H1 (cell line): Measurements from ENCODE around the gene PSORS1C1. TPM values are rescaled to one million over a fixed set of nuclear protein-coding genes. Genes with fewer than 3 reads are reported as not detected.

ENCODE experiments used
- CTCF ChIA-PET: fragments of 300-600 bp; sonication (Branson Sonifier 250); formaldehyde crosslinking; loops from one replicate; lab custom pipeline; 2021; ENCODE audit not compliant: partially characterized antibody; lab: Charles Lee
- POLR2A ChIA-PET: fragments of 300-600 bp; sonication (Branson Sonifier 250); formaldehyde crosslinking; loops from one replicate; lab custom pipeline; 2021; ENCODE audit warnings: inconsistent platforms; ENCODE audit not compliant: partially characterized antibody; lab: Charles Lee
- DNase-seq, 2 experiments: peaks; one replicate each; pipeline versions ENCODE4 v3.0.0 to v3.0.0-alpha.2; 2010 to 2022; ENCODE audit warnings: low spot score in 2 of 2, low read depth in 1 of 2, mixed read lengths in 1 of 2
- FAIRE-seq: peaks from 2 replicates; lab custom pipeline; 2011; peaks lifted over from hg19 to GRCh38; lab: Jason Lieb, UNC
- H2AFZ ChIP-seq: 2 replicates; pipeline ENCODE4 v1.8.1; 2012; ENCODE audit warnings: low read length, inconsistent platforms
- H2AK5ac ChIP-seq: 2 replicates; pipeline ENCODE4 v1.6.1; 2013; ENCODE audit warnings: low read depth, low read length
- H2BK120ac ChIP-seq: replicated peaks from 2 replicates; pipeline ENCODE3; 2013; ENCODE audit warnings: low read depth, low read length, inconsistent platforms
- H2BK12ac ChIP-seq: 2 replicates; pipeline ENCODE4 v1.6.1; 2013; ENCODE audit warnings: low read depth, low read length
- H2BK15ac ChIP-seq: 2 replicates; pipeline ENCODE4 v1.6.1; 2013; ENCODE audit warnings: low read length
- H2BK20ac ChIP-seq: 2 replicates; pipeline ENCODE4 v1.6.1; 2013; ENCODE audit warnings: low read length
- H2BK5ac ChIP-seq: 2 replicates; pipeline ENCODE4 v1.6.1; 2013; ENCODE audit warnings: low read depth, low read length
- H3K14ac ChIP-seq: 2 replicates; pipeline ENCODE4 v1.6.1; 2013; ENCODE audit warnings: inconsistent platforms; ENCODE audit not compliant: insufficient read length
- H3K18ac ChIP-seq: 2 replicates; pipeline ENCODE4 v1.6.1; 2013; ENCODE audit warnings: low read length; ENCODE audit errors: extremely low read depth
- H3K23ac ChIP-seq: 2 replicates; pipeline ENCODE4 v1.6.1; 2013; ENCODE audit warnings: inconsistent platforms; ENCODE audit not compliant: insufficient read length
- H3K23me2 ChIP-seq: 2 replicates; pipeline ENCODE4 v1.6.1; 2013; ENCODE audit warnings: low read depth, low read length
- H3K27ac ChIP-seq: 2 replicates; pipeline ENCODE4 v1.6.1; 2011; ENCODE audit warnings: low read depth, low read length, inconsistent platforms
- H3K27me3 ChIP-seq, 4 experiments: replicated peaks in 1 of 4; 1 replicate in 1 of 4; 2 replicates in 3 of 4; pipeline versions ENCODE4 v1.6.1 to v1.8.1; 2011 to 2013; ENCODE audit warnings: low read length in 3 of 4, mild to moderate bottlenecking in 3 of 4, inconsistent platforms in 2 of 4, mixed read lengths in 2 of 4, moderate library complexity in 1 of 4; ENCODE audit not compliant: control insufficient read depth in 3 of 4, insufficient read depth in 3 of 4; ENCODE audit errors: extremely low read depth in 1 of 4
- H3K36me3 ChIP-seq, 4 experiments: 2 replicates each; pipeline versions ENCODE4 v1.6.1 to v1.8.1; 2011 to 2013; ENCODE audit warnings: mild to moderate bottlenecking in 4 of 4, low read length in 3 of 4, moderate library complexity in 2 of 4, control low read depth in 1 of 4, inconsistent platforms in 1 of 4; ENCODE audit not compliant: insufficient read depth in 4 of 4, control insufficient read depth in 2 of 4
- H3K4ac ChIP-seq: replicated peaks from 2 replicates; pipeline ENCODE3; 2013; ENCODE audit warnings: low read length, low read depth, mixed read lengths, inconsistent platforms; ENCODE audit not compliant: insufficient read length
- H3K4me1 ChIP-seq, 4 experiments: replicated peaks in 1 of 4; 1 replicate in 1 of 4; 2 replicates in 3 of 4; pipeline versions ENCODE4 v1.6.1 to v1.8.1; 2011 to 2013; ENCODE audit warnings: low read length in 3 of 4, inconsistent platforms in 2 of 4, mixed read lengths in 1 of 4; ENCODE audit not compliant: insufficient read depth in 4 of 4, control insufficient read depth in 3 of 4
- H3K4me2 ChIP-seq, 2 experiments: 2 replicates each; pipeline versions ENCODE4 v1.6.1 to v1.8.1; 2011 to 2013; ENCODE audit warnings: low read depth in 2 of 2, low read length in 2 of 2, control low read depth in 1 of 2, inconsistent platforms in 1 of 2, mild to moderate bottlenecking in 1 of 2; ENCODE audit not compliant: insufficient read depth in 1 of 2
- H3K4me3 ChIP-seq, 4 experiments: fragments of 200-600, 300-600 bp in 1 of 4; sonication (generic), shearing (Covaris generic), sonication (Bioruptor Twin) in 1 of 4; 2 replicates each; pipeline versions ENCODE4 v1.5.1 to v1.8.1; 2011 to 2016; ENCODE audit warnings: low read length in 4 of 4, low read depth in 3 of 4, control low read depth in 2 of 4, inconsistent platforms in 2 of 4, mild to moderate bottlenecking in 2 of 4, mixed read lengths in 1 of 4, moderate library complexity in 1 of 4; ENCODE audit not compliant: insufficient read depth in 2 of 4; ENCODE audit errors: extremely low read depth in 1 of 4
- H3K56ac ChIP-seq: replicated peaks from 2 replicates; pipeline ENCODE3; 2013; ENCODE audit warnings: low read depth, mild to moderate bottlenecking, mixed read lengths, low read length, inconsistent platforms; ENCODE audit not compliant: insufficient read length
- H3K79me1 ChIP-seq: 2 replicates; pipeline ENCODE4 v1.6.1; 2013; ENCODE audit warnings: low read depth, low read length, control low read depth
- H3K79me2 ChIP-seq, 2 experiments: 2 replicates each; pipeline versions ENCODE4 v1.6.1 to v1.8.1; 2012 to 2013; ENCODE audit warnings: low read length in 2 of 2, mild to moderate bottlenecking in 2 of 2, inconsistent platforms in 1 of 2; ENCODE audit not compliant: insufficient read depth in 2 of 2, control insufficient read depth in 1 of 2
- H3K9ac ChIP-seq, 4 experiments: replicated peaks in 1 of 4; 1 replicate in 1 of 4; 2 replicates in 3 of 4; pipeline versions ENCODE4 v1.6.1 to v1.8.1; 2011 to 2013; ENCODE audit warnings: low read depth in 3 of 4, low read length in 3 of 4, control low read depth in 2 of 4, mild to moderate bottlenecking in 2 of 4, moderate library complexity in 2 of 4, inconsistent platforms in 1 of 4; ENCODE audit errors: extremely low read depth in 1 of 4
- H3K9me3 ChIP-seq, 2 experiments: 2 replicates each; pipeline versions ENCODE4 v1.6.1 to v1.8.1; 2012 to 2013; ENCODE audit warnings: mild to moderate bottlenecking in 2 of 2, moderate library complexity in 2 of 2, control low read depth in 1 of 2, inconsistent platforms in 1 of 2, low read depth in 1 of 2, low read length in 1 of 2, mixed read lengths in 1 of 2; ENCODE audit not compliant: insufficient read depth in 2 of 2
- H4K20me1 ChIP-seq, 2 experiments: replicated peaks in 1 of 2; 2 replicates each; pipeline versions ENCODE3 to v1.8.1; 2011 to 2013; ENCODE audit warnings: inconsistent platforms in 2 of 2, low read length in 2 of 2, mild to moderate bottlenecking in 1 of 2; ENCODE audit not compliant: insufficient read depth in 2 of 2, control insufficient read depth in 1 of 2
- H4K5ac ChIP-seq: 2 replicates; pipeline ENCODE4 v1.6.1; 2013; ENCODE audit warnings: low read length, low read depth, mixed read lengths, inconsistent platforms; ENCODE audit not compliant: insufficient read length
- H4K8ac ChIP-seq: 2 replicates; pipeline ENCODE4 v1.8.0; 2013; ENCODE audit warnings: mild to moderate bottlenecking, moderate library complexity, low read length, inconsistent platforms; ENCODE audit not compliant: insufficient read depth; ENCODE audit errors: extremely low read depth
- H4K91ac ChIP-seq: replicated peaks from 2 replicates; pipeline ENCODE3; 2013; ENCODE audit warnings: low read length, mixed read lengths, inconsistent platforms; ENCODE audit not compliant: insufficient read length
- BACH1 ChIP-seq: IDR thresholded peaks from 2 replicates; pipeline ENCODE4 v1.6.1; 2012; ENCODE audit warnings: low read length, improper control_type of control experiment
- CEBPB ChIP-seq: IDR thresholded peaks from 2 replicates; pipeline ENCODE4 v1.6.1; 2012; ENCODE audit warnings: low read depth, low read length
- GTF2F1 ChIP-seq: IDR thresholded peaks from 2 replicates; pipeline ENCODE4 v1.6.1; 2012; ENCODE audit warnings: low read depth, low read length, improper control_type of control experiment, borderline replicate concordance
- KDM4A ChIP-seq: IDR thresholded peaks from one replicate; pipeline ENCODE4 v1.7.1; 2012; ENCODE audit warnings: low read depth, mild to moderate bottlenecking, moderate library complexity, low read length, inconsistent platforms; ENCODE audit not compliant: severe bottlenecking
- POLR2A ChIP-seq, 2 experiments: IDR thresholded peaks; 1 replicate in 1 of 2; 2 replicates in 1 of 2; pipeline ENCODE4 v1.6.1; 2011; ENCODE audit warnings: low read depth in 2 of 2, low read length in 2 of 2, mild to moderate bottlenecking in 2 of 2; ENCODE audit errors: control extremely low read depth in 1 of 2
- POU5F1 ChIP-seq: IDR thresholded peaks from 2 replicates; pipeline ENCODE4 v1.6.1; 2011; ENCODE audit warnings: low read depth, mild to moderate bottlenecking, low read length, moderate library complexity
- RBBP5 ChIP-seq: IDR thresholded peaks from 2 replicates; pipeline ENCODE4 v1.7.1; 2012; ENCODE audit warnings: low read depth, mild to moderate bottlenecking, inconsistent platforms, low read length, moderate library complexity, borderline replicate concordance
- SAP30 ChIP-seq: fragments of 300-600 bp; sonication (generic); IDR thresholded peaks from 2 replicates; pipeline ENCODE4 v1.7.1; 2012; ENCODE audit warnings: low read length, moderate library complexity, mild to moderate bottlenecking, inconsistent platforms; ENCODE audit not compliant: insufficient read depth, insufficient replicate concordance
- SIRT6 ChIP-seq: IDR thresholded peaks from one replicate; pipeline ENCODE4 v1.7.1; 2012; ENCODE audit warnings: low read length, inconsistent platforms
- SP2 ChIP-seq: IDR thresholded peaks from 2 replicates; pipeline ENCODE4 v1.6.1; 2012; ENCODE audit warnings: mild to moderate bottlenecking, low read length, inconsistent platforms
- TAF1 ChIP-seq: IDR thresholded peaks from 2 replicates; pipeline ENCODE4 v1.6.1; 2011; ENCODE audit warnings: mild to moderate bottlenecking, low read depth, low read length
- WGBS, 2 experiments: shearing (Covaris generic) in 1 of 2; methylation state at CpG; one replicate each; pipeline versions ENCODE4 v1.1.6 to v1.1.7; 2013 to 2015; ENCODE audit warnings: low lambda C conversion rate in 2 of 2, mixed read lengths in 2 of 2, inconsistent platforms in 1 of 2, low coverage in 1 of 2, missing lambda C conversion rate in 1 of 2; ENCODE audit not compliant: insufficient replicate concordance in 2 of 2, insufficient coverage in 1 of 2, insufficient read length in 1 of 2; ENCODE audit errors: extremely low coverage in 1 of 2, missing lambda C conversion rate in 1 of 2; 5-methylcytosine and 5-hydroxymethylcytosine counted together
- polyA plus RNA-seq, 7 experiments: library from polyadenylated mRNA; depleted of rRNA in 3 of 7; stranded (reverse) in 5 of 7; unstranded in 2 of 7; fragments of >200 nt in 5 of 7; fragments of 200-250 nt in 2 of 7; gene quantifications; 1 replicate in 5 of 7; 2 replicates in 1 of 7; 4 replicates in 1 of 7; pipeline versions ENCODE4 v1.2.1 to v1.2.3, GENCODE V29; 2011 to 2013; ENCODE audit warnings: missing spikeins in 2 of 7, mixed read lengths in 2 of 7
- total RNA-seq: library from RNA; stranded (reverse); fragmentation: NEBNext Ultra II Directional; extraction: Animal tissue kit (Norgen Biotek cat#: 25700); gene quantifications from 2 replicates; pipeline ENCODE4 v1.2.1, GENCODE V29; 2021
- TF ChIP-seq, protein P1 (sequence below): IDR thresholded peaks from 2 replicates; pipeline ENCODE4 v1.6.1; 2012; ENCODE audit warnings: inconsistent platforms

Gene PSORS1C1
- total and polyA plus RNA-seq, 2 of the 8 experiments (the other 6 are each of a cell fraction or from before 2014, with no cell fraction given), result 0.12 to 0.52 TPM

DNA sequence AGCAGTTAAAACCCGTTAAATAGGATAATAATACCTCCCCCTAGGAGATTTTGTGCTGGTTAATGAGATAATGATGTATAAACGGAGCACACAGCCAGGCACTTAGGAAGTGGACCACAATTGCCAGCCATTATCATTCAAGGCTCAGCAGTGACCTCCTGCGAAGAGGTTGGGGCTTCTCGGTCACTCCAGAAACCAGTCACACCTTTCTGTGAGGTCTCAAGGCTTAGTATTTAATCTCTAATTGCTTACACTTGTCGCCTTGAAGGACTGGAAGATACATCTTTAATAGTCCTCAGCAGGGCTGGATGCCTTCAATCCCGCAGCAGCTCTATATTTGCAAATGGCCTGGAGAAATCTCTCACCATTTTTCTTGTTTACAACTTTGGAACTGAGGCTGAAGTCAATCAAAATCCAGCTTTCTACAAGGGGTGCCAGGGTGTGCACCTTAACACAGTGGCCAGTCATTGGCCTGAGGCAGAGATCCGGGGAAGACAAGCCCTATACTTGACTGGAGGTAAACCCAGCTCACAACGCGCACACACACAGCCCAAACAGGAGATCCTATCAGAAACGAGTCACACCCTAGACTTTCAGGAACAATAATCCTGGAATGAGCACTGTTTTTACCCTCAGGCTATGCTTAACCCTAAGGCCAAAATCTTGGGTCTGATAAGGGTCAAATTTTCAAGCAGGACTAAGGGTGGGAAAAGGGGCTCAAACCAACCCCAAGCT, 54.7 kb downstream of the PSORS1C1 start:
- peak overlapping the region; percentile 70 to 92 (median 80) for H3K4me3 ChIP-seq
- no peak overlapping the region for H2AK5ac ChIP-seq
- peaks cover 13% of the 10 kb centered on the region for H3K23me2 ChIP-seq
- no peak overlapping the region for H2BK20ac ChIP-seq
- no peak overlapping the region for H2AFZ ChIP-seq
- peak overlapping the region; percentile 90 for H3K14ac ChIP-seq
- 0 out of 2 replicates have a peak overlapping the region, but pooled peaks have one; percentile 30 for H2BK12ac ChIP-seq
- H4K5ac ChIP-seq, result peak overlapping the region; percentile 34
- peak overlapping the region; percentile 77; the same call in 1 of the 2 replicates for H3K27ac ChIP-seq
- no peaks in the 10 kb centered on the region for H3K9me3 ChIP-seq
- no peak overlapping the region for H2BK15ac ChIP-seq
- peak overlapping the region; percentile 95 for H3K18ac ChIP-seq
- no peak for FAIRE-seq
- H2BK5ac ChIP-seq, result peak overlapping the region; percentile 89
- peak overlapping the region; percentile 69 for H4K91ac ChIP-seq
- peak overlapping the region; percentile 35 for H2BK120ac ChIP-seq
- H4K20me1 ChIP-seq, result peaks cover 7 to 22% of the 10 kb centered on the region in 2 experiments
- no peak overlapping the region for H3K23ac ChIP-seq
- no peak overlapping the region for H3K4ac ChIP-seq
- peaks cover 19 to 36% (median 27%) of the 10 kb centered on the region in 4 experiments for H3K4me1 ChIP-seq
- H3K4me2 ChIP-seq, result peak overlapping the region; percentile 82 to 83
- no peak overlapping the region; the same call in 1 of the 2 replicates for H4K8ac ChIP-seq
- ChIA-PET CTCF (interaction anchor here (0.6 to 5.9 kb wide), 13 partner anchors 8 to 99 kb away, joined by 3 to 56 read pairs (median 4); partner anchors contain the start of genes CCHCR1 and TCF19), POLR2A (interaction anchor here (0.5 to 68.5 kb wide), 11 partner anchors 1 to 1160 kb away, joined by 3 to 2251 read pairs (median 3); partner anchors contain the start of genes CCHCR1, CDSN, GTF2H4 and POU5F1)
- WGBS, 2 experiments, result 4% methylated on average over 10 of the region's 10 CpGs; no CpG with 5 or more reads in 1 of the 2 experiments
- peaks cover 23 to 66% of the 10 kb centered on the region in 2 experiments for H3K79me2 ChIP-seq
- peak overlapping the region; percentile 72 to 80 (median 78) for H3K9ac ChIP-seq
- H3K56ac ChIP-seq, result peak overlapping the region; percentile 27
- H3K27me3 ChIP-seq, result no peaks in the 10 kb centered on the region
- no peak for DNase-seq
- H3K79me1 ChIP-seq, result peaks cover 8% of the 10 kb centered on the region
- peaks cover 9 to 17% (median 13%) of the 10 kb centered on the region in 4 experiments for H3K36me3 ChIP-seq
- no peak for TF ChIP-seq RBBP5
- TF ChIP-seq POLR2A (IDR thresholded peaks at IDR 0.05; ENCODE audit: control extremely low read depth in 1 of 2, low read depth in 2 of 2, low read length in 2 of 2), result peak in 1 of 2 experiments; percentile 33; a peak in 2 of 3 replicates
- TF ChIP-seq SP2, result no peak
- TF ChIP-seq SAP30, result no peak
- TF ChIP-seq POU5F1, result no peak
- no peak for TF ChIP-seq TAF1
- TF ChIP-seq GTF2F1, result no peak
- no peak for TF ChIP-seq CEBPB
- TF ChIP-seq BACH1, result no peak
- no peak for TF ChIP-seq SIRT6
- TF ChIP-seq, protein P1, sequence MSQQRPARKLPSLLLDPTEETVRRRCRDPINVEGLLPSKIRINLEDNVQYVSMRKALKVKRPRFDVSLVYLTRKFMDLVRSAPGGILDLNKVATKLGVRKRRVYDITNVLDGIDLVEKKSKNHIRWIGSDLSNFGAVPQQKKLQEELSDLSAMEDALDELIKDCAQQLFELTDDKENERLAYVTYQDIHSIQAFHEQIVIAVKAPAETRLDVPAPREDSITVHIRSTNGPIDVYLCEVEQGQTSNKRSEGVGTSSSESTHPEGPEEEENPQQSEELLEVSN, result no peak
- no peak for TF ChIP-seq KDM4A
